ENCODE data around the gene DNAH17.

DNAH17 gene

DNA sequence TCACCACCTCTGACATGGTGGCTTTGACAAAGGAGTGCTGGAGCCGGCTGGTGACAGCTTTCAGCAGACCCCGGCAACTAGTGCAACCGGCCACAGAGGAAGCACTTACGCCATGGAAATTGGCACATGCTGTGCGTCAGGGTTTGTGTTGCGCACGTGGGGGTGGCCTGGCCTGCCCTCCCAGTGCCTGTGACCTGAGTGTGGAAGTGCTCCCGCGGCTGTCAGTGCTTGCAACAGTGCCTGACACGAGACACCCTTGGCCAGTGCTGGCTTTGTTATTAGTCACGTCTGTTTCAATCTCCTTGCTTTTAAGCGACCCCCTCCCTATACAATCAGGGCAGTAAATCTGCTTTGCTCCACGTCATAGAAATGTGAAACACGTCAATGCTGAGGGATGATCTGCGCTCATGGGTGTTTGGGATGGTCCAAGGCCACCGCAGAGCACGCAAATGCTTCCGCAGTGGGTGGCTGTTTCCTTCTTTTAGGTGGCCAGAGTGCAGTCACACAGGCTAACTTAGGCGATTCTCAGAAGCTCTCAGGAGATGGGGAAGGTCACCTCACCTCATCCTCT is 134.5 kb downstream of the DNAH17 start:
- peak; percentile 87 for DNase-seq

DNA sequence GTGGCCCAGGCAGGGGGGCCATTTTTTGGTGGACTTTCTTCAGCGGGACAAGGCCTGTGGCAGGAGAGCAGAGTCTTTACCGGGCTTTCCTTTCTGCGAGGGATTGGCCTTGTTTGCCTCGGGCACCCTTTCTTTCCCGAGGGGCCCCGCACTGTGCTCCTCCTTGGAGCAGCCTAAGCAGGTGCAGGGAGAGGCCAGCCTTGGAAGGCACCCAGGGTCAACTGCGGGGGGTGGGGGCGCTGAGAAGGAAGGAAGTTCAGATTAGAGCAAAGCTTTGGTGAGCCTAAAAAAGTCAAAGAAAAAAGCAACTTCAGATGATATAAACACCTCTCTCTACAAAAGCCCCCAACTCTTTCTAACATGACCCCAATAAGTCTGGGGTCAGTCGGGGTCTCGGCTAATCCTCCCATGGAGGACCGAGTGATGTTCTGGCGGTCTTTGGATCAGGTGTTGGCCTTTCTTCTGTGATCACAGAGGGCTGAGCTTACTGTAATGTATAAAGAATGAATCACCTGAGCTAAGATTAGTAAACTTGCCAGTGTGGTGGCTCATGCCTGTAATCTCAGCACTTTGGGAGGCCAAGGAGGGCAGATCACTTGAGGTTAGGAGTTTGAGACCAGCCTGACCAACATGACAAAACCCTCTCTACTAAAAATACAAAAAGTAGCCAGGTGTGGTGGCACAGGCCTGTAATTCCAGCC is 135.8 kb downstream of the DNAH17 start:
- no peak for DNase-seq

DNA sequence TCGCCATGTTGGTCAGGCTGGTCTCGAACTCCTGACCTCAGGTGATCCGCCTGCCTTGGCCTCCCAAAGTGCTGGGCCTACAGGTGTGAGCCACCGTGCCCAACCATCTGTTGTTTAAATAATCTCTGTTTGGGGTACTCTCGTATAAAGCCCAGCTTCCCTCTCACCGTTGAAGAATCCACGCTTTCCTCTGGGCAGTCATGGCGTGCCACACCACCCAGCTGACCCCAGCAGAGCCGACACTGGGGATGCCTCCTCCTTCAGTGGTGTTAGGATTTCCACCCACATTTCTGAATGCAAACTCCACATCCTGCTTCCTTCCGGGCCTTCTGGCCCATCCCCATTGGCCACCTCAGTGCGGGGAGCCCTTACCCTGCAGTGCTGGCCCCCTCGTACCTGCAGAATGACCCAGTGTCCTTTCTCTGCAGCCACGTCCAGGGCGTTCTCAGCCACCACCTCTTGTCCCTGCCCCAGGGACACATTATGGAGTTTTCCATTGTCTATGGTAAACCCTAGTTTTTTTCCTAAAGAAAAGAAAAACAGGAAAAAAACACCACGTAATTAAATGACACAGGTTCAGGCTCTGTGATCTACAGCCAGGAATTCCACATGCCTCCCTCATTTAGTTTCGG is 138.4 kb downstream of the DNAH17 start:
- no peak for DNase-seq

DNA sequence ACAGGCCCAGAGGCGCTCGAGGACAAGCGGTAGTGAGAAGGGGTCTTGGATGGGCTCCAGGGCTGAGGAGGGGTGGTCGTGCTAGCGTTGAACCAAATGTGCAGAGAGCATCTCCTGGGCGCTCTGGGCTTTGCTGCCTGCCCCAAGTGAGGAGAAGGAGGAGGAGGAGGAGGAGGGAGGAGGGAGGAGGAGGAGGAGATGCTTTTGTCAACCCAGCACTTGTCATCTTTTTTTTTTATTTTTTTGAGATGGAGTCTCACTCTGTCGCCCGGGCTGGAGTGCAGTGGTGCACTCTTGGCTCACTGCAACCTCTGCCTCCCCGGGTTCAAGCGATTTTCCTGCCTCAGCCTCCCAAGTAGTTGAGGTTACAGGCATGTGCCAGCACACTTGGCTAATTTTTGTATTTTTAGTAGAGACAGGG is 138.9 kb downstream of the DNAH17 start:
- no peak for DNase-seq

DNA sequence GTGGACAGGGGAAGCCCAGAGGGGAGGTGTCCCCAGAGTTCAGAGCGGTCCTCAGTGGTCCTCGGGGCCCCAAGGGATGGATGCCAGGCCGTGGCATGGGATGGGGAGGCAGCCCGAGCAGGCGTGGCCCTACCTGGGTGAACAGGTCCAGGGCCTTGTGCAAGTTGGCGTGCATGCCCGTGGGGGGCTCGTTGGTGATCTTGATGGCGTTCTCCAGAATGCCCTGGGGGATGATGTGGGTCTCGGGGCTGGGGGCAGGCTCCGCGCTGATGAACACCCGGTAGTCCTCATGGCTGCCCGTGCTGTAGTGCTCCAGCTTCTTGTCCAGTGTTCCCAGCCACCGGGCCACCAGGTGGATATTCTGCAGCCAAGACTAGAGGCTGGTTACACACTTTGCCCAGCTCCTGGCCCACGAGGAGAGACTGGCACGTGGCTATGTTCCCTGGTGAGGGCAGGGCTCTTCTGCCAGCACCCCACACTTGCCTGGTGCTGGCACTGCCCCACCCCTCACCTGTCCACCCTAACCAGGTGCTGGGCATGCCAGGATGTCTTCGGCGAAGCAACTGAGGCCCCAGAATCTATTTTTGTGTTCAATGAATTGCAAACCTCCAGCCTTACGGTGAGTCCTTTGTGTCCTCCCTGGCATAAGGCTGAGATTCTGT is 139.6 kb downstream of the DNAH17 start:
- no peak for DNase-seq

DNA sequence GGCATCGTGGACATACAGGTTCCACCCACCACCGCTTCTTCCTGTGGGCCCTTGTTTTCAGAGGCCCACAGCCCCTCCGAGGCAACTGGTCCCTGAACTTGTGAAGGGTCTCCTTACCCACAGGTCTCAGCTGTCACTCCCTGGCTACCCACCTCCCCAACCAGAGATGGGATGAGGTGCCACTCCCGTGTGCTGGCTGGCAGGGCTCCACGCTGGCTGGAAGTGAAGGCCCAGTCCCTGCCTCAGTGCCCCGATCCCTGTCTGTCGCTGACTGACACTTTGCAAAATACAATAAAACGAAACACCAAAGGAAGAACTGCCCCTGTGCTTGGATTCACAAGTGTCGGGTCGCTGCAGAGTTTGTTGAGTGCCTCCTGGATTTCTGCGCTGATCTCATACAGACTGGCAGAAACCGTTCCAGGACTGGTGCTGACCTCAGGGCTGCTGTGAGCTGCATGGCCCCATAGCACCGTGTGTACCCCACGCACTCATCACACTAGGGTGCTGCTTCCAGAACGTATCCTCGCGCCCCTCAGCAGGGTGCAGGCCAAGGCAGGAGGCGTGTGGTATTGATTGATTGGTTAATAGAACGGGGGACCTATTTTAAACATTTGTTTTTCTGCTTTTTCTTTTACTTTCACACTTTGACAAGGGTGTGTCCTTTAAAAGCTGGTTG is 141.7 kb downstream of the DNAH17 start:
- no peak for DNase-seq

DNA sequence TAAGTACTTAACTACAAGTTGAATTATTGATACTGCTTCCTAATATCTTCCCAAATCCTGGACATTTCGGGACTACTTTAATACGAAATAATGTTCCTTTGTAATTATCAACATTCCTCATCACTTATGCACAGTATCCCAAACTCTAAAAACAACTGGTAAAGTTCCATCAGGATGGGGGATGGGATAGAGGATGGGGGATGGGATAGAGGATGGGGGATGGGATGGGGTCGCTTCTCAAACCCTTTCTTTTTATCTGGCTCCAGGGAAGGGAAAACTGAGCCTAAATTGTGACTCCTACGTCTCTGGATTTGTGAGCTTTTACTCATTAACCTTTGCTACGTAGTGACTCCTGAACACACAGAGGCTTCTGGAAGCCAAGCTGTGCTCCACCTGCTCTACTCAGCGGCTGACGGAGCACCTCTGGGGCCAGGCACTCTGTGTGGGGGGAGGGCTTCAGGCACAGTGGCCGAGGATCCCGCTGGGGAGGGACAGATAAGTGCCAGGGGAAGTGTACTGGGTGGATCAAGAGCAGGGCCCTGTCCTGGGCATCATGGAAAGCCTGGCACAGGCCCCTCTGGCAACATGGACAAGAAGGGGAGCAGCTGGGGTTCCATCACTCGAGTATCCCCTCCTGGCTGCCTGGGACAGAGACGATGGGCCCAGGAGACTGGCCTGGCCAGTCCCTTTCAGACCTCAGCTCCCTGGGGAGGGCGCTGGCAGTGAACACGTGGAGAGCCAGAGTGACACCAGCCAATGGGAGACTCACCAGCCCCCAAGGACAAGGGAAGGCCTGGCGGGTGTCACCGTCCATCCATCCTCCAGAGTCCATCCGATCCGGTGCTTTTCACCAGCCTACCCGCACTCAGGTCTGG is 142.5 kb downstream of the DNAH17 start:
- DNase-seq = no peak

DNA sequence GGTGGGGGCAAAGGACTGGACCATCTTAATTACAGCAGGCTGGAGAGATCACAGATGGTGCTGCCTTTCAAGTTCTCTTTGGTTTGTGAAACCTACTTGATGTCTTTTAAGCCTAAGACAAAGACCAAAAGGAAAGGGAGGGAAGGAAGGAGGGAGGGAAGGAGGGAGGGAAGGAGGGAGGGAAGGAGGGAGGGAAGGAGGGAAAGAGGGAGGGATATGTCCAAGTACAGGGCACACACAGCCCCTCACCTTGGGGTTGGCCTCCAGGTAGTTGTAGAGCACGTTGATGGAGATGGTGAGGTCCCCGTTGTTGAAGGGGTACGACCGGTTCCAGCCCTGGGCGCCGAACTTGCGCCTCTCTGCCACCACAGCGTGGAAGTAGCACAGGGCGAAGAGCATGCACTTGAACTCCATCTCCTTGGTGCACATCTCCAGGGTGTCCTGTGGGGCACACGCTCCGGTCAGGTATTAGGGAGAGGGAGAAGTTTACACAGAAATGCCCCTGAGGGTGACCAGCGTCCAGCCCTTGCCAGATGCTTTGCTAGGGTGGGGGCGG is 143.3 kb downstream of the DNAH17 start:
- no peak for DNase-seq

DNA sequence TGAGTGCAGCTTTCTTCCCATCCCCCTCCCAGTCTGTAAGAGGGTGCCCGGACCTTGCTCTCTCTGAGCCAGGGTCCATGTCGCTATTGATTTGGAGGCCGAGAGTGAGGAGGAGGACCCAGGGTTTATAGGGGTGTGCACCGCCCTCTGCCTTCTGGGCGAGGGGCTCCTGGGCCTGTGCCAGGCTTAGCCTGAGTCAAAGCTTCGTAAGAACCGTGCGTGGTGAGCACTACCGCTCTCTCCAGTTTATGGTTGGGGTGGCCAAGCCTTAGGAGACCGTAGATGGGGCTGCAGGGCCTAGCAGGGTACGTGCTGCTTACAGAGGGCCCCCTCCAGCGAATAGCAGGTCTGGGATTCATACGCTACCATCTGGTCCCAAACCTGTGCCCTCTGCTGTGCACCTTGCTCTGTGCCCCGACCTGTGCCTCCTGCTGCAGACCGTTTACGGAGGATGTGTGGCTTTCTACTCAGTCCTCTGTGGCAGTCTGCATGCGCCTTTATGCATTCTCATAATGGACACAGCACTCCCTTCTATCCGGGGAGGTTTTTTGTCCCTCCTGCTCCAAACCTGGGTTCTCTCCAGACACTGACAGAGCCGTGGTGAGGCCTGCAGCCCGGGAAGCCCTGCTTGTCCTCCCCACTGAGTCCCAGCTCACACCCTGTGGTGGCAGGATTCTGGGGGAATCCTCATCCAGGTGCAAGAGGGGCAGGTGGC is 144.0 kb downstream of the DNAH17 start:
- DNase-seq = no peak

DNA sequence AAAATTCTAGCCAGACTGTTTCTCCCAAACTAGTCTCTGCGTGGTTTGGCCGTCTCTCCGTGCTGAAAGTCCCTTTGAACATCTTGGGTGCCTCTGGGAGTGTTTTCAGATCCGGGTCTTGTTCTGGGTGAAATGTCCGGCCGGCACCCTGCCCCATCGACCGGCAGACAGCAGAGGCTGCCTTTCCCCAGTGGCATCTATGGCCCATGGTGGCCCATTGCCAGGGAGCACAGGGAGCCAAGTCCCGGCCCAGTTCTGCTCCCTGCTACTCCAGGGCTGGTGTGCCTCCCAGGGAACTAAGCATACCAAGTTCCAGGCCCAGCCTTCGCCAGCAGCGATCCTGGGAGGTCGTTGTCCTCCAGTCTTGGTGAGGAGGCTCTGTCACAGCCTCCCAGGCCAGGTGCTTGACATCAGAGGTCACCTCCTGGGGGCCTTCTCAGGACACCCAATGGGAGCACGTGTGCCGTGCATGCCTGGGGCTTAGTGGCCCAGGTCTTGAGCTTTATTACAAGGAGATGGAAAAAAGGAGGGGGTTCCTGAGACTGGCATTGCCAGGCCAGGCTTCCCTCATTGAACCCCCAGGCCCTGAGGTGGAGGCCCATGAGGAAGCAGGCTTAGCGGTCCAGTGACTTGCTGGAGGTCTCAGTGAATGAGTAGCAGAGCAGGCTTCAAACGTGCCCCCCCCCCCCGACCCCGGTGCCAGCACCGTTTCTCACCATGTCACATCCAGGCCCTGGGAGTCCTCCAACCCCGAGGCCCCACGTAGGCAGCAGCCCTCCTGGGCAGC is 144.8 kb downstream of the DNAH17 start:
- DNase-seq = no peak

DNA sequence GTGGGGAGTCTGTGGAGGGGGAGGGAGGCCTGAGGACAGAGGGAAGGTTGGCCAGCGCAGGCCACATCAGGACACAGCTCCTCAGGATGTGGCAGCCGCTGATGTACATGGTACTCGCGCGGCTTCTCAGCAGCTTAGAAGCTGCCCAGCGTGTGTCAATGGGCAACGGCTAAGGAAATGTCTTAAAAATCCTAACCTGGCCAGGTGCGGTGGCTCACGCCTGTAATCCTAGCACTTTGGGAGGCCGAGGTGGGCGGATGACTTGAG is 145.6 kb downstream of the DNAH17 start:
- no peak for DNase-seq

DNA sequence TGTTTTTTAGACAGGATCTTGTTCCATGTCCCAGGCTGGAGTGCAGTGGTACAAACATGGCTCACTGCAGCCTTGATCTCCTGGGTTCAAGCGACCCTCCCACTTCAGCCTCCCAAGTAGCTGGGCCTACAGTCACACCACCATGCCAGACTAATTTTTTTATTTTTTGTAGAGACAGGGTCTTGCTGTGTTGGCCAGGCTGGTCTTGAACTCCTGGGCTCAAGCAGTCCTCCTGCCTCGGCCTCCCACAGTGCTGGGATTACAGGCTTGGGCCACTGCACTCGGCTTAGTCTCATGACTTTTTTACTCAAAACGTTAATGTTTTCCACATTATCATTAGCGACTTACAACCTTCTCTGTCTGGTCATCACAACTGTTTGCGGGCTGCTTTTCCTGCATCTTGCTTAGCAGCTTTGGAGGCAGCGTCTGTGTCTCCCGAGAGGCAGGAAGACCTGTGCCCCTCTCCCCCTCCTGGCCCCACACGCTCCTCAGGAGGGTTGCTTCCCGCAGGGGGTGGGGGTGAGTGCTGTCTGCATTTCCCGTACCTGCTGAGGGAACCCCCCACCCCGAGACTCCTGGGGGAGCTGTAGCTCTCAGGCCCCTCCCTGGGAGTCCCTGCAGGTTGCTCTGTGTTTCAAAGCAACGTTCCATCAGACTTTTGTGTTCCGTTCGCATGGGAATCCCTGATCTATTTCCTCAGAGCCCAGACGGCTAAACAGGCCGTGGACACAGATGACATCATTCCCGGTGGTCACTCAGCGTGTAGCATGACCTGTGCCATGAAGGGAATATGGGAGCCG is 146.1 kb downstream of the DNAH17 start:
- no peak for DNase-seq

DNA sequence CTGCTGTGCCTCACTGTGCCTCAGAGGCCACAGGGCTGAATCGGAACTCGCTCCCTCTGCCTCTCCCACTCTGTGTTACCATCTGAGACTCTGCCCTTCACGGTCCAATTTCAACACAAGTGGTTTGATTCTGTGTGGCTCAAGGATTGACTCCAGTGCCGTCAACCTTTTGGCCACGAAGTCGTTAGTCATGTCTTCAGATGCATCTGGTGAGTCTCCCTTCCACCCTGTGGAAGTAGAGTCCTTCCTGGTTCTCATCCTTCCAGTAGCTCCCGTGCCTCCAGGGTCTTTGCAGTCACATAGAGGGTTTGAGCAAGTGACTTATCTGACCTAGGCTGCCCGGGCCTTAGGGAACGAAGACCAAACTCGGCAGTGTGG is 147.6 kb downstream of the DNAH17 start:
- DNase-seq = no peak

DNA sequence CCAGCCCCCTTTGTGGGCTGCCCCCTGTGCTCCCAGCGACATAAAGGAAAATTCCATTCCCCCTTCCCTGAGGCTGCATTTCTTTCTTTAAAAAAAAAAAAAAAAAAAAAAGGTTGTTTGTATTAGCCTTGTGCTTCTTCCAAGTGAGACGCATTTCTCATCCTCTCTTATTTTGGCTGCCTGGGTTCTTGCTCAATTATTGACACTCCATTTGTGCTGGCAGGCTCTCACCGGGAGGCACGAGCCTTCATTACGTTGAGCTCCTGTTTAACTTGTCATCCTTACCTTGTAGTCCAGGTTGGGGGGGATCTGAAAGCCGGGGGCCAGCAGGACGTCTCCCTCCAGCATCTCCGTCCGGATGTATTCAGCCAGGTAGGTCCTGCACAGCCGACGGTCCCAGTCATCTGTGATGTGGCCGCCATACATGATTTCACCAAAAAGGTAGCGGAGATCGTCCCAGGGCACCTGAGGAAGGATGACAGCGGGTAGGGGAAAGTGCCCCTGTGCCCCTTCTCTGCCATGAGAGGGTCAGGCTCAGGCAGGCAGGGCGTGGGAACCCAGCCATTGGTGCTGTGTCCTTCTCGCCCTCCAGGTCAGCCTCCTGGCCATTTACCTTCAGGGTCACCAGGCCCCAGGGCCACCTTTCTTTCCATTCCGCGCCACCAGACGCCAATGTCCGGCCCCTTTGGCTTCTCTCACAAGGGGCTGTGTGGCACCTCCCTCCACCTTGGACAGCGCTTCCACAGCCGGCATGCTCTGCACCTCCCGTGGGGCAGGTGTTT is 148.2 kb downstream of the DNAH17 start:
- DNase-seq = no peak

DNA sequence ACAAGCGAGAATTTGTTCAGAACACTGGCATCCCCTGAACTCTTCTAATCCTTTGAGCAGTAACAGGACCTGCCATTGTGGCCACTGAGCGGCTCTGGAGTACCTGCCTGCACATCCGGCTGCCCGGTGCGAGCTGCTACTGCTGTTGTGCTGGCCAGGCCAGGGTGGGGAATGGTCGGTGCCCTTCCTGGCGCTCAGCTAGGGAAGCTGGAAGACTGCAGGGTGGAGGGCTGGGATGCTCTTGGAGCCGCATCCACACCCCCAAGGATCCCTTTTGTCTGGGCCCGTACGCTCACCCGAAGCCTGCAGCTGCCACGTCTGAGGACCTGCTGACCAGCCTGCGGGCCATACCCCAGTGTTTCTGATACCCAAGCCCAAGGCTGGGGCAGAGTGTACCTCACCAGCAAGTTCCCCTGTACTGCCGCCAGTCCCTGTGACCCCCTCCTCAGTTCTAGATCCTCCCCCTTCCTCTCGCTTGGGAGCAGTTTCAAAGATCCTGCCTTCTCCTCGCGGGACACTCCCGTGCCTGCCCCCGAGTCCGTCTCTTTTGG is 149.1 kb downstream of the DNAH17 start:
- no peak for DNase-seq

DNA sequence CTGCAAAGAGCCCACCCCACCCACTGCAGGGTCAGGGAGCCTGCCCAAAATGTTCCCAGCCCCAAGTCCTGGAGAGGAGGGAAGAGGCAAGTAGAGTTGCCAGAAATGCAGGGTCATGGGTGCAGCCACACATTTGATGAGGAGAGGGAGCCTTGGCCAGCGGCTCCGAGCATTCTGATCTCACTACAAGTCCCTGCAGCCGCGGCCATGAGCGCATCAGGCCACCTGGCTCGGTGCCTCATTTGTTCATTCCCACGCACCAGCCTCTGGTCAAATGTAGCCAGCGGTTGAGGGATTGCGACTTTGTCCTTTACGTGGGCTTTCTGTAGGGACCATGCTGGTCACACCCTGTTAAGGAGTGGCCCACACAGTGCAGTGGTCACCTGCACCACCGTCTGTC is 150.1 kb downstream of the DNAH17 start:
- DNase-seq = no peak

DNA sequence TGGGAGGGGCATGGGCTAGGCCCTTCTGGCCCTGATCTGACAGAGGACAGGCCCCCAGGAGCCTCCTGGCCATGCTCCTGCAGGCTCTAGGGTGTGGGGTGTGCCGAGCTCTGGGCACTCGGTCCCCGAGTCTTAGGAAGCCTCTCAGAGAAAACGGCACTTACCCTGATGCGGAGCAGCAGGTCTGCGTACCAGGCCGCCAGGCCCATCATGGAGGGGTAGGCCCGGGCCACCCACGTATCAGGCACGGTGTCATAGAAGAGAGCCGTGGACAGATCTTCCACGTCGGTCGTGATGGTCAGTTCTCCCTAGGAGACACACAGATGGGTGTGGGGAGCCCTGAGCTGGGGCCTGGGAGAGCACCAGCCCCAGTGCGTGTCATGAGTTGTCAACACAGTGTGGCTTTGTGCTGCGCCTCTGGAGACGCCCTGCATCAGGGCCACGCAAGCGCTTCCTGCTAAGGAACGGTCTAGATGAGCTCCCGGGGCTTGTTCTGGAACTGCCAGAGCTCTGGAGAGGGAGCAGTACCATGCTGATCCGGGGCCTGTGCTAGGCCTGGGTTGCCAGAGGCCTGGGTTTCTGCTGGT is 150.8 kb downstream of the DNAH17 start:
- DNase-seq = no peak

DNA sequence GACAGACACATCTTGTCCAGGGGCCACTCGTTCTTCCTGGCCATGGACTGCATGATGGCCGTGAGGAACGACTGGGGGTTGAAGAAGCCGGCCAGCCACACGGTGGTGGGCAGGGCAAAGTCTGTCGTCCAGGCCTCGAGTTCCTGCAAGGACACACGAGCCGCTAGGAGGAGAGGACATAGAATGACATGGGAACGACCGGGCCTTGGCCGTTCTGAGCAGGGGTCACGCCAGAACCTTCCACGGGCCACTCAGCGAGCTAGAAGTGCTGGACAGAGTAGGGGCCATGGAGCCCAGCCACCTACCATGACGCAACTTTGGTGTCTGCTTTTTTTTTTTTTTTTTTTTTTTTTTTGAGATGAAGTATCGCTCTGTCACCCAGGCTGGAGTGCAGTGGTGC is 151.8 kb downstream of the DNAH17 start:
- DNase-seq = no peak

Data from CD4-positive, alpha-beta T cell treated with Interleukin-15 for 1 hour (primary cell).